Osteocyte (in vitro differentiated cells): ENCODE measurements around the gene ITFG2. TPM values are rescaled to one million over a fixed set of nuclear protein-coding genes. Genes with fewer than 3 reads are reported as not detected.

Source experiments
- DNase-seq: peaks from one replicate; pipeline ENCODE4 v3.0.0; 2021; ENCODE audit warnings: mixed read lengths; ENCODE audit not compliant: unreplicated experiment; ENCODE audit errors: extremely low spot score
- H3K27ac Mint-ChIP-seq: one replicate; pipeline ENCODE4 v1.8.0; 2021; ENCODE audit warnings: mild to moderate bottlenecking, mixed read lengths; ENCODE audit not compliant: unreplicated experiment
- H3K27me3 Mint-ChIP-seq: one replicate; pipeline ENCODE4 v1.8.0; 2021; ENCODE audit warnings: mixed read lengths; ENCODE audit not compliant: unreplicated experiment
- H3K36me3 Mint-ChIP-seq: one replicate; pipeline ENCODE4 v1.8.0; 2021; ENCODE audit warnings: mixed read lengths; ENCODE audit not compliant: unreplicated experiment
- H3K4me1 Mint-ChIP-seq: one replicate; pipeline ENCODE4 v1.8.0; 2021; ENCODE audit warnings: mixed read lengths; ENCODE audit not compliant: unreplicated experiment
- H3K4me3 Mint-ChIP-seq: one replicate; pipeline ENCODE4 v1.8.0; 2021; ENCODE audit warnings: mild to moderate bottlenecking, moderate library complexity, mixed read lengths; ENCODE audit not compliant: unreplicated experiment
- H3K9me3 Mint-ChIP-seq: one replicate; pipeline ENCODE4 v1.8.0; 2021; ENCODE audit warnings: mixed read lengths; ENCODE audit not compliant: unreplicated experiment
- total RNA-seq: library from RNA; stranded (reverse); gene quantifications from 2 replicates; pipeline ENCODE4 v1.2.1, GENCODE V29; 2021
- TF ChIP-seq, protein P1 (sequence below): fragments of 200-600 bp; sonication (generic); IDR thresholded peaks from 2 replicates; pipeline ENCODE4 v1.5.0; 2021; ENCODE audit warnings: antibody characterized with exemption, mild to moderate bottlenecking, moderate library complexity

ITFG2 gene
- total RNA-seq, 1 donor from 2014 or later, result 35.4 TPM

DNA sequence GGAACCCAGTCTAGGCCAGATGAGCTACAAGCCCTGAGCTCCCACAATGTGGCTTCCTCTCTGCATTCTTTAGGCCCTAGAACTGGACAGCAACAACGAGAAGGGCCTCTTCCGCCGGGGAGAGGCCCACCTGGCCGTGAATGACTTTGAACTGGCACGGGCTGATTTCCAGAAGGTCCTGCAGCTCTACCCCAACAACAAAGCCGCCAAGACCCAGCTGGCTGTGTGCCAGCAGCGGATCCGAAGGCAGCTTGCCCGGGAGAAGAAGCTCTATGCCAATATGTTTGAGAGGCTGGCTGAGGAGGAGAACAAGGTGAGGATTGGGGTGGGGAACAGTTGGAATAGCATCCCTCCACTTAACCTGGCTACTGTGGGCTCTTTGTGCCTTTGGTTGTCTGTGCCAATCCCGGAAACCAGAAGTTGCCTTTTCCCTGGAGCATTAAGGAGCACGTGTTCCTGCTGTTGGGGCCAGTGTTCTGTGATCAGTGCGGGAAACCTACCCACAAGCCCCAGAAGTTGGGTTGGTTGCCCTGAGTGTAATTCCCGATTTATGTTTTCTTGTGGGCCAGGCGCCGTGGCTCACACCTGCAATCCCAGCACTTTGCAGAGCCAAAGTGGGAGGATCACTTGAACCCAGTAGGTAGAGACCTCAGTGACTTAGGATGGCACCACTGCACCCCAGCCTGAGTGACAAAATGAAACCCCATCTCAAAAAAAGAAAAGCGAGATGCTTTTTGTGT is 11.3 kb upstream of the ITFG2 start:
- Mint-ChIP-seq H3K9me3 (no peaks in the 10 kb centered on the region), H3K36me3 (peaks cover 46% of the 10 kb centered on the region), H3K27me3 (no peaks in the 10 kb centered on the region), H3K4me3 (no peak overlapping the region), H3K4me1 (peaks cover 39% of the 10 kb centered on the region), H3K27ac (no peak overlapping the region)
- TF ChIP-seq, protein P1, sequence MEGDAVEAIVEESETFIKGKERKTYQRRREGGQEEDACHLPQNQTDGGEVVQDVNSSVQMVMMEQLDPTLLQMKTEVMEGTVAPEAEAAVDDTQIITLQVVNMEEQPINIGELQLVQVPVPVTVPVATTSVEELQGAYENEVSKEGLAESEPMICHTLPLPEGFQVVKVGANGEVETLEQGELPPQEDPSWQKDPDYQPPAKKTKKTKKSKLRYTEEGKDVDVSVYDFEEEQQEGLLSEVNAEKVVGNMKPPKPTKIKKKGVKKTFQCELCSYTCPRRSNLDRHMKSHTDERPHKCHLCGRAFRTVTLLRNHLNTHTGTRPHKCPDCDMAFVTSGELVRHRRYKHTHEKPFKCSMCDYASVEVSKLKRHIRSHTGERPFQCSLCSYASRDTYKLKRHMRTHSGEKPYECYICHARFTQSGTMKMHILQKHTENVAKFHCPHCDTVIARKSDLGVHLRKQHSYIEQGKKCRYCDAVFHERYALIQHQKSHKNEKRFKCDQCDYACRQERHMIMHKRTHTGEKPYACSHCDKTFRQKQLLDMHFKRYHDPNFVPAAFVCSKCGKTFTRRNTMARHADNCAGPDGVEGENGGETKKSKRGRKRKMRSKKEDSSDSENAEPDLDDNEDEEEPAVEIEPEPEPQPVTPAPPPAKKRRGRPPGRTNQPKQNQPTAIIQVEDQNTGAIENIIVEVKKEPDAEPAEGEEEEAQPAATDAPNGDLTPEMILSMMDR, result no peak
- DNase-seq, result no peak

DNA sequence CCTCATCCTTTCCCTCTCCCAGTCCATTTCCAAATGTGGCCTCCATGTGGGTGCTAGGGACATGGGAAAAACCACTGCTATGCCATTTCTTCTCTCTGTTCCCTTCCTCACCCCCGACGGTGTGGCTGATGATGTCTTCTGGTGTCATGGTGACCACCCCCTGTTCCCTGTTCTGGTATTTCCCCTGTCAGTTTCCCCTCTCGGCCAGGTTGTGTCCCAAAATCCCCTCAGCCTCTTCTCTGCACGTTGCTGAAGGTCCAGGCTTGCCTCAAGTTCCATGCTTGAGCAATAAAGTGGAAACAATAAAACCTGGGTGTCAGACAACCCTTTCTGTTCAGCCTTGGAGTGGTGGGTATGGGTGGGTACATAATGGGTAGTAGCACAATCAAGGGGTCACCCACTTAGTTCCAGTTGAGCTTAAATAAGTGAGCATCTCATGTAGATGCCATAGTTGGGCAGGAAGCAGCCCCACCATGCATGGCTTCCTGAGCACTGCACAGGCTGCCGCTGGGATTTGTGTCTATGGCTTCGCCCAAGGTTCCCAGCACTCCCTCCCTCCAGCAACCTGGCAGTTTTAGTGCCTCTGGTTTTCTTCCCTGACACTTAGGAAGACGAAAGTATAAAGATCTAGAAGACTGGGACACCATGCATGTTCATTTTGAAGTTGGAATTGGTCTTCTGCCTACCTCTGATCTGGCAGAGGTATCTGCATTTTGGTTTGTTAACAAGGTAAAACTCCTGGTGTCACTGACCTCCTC is 8.7 kb upstream of the ITFG2 start:
- H3K4me3 Mint-ChIP-seq, result no peak overlapping the region
- DNase-seq, result no peak
- peaks cover 37% of the 10 kb centered on the region for H3K36me3 Mint-ChIP-seq
- TF ChIP-seq, protein P1, result no peak
- H3K9me3 Mint-ChIP-seq, result no peaks in the 10 kb centered on the region
- peaks cover 30% of the 10 kb centered on the region for H3K4me1 Mint-ChIP-seq
- no peaks in the 10 kb centered on the region for H3K27me3 Mint-ChIP-seq
- peak overlapping the region; percentile 86 for H3K27ac Mint-ChIP-seq

DNA sequence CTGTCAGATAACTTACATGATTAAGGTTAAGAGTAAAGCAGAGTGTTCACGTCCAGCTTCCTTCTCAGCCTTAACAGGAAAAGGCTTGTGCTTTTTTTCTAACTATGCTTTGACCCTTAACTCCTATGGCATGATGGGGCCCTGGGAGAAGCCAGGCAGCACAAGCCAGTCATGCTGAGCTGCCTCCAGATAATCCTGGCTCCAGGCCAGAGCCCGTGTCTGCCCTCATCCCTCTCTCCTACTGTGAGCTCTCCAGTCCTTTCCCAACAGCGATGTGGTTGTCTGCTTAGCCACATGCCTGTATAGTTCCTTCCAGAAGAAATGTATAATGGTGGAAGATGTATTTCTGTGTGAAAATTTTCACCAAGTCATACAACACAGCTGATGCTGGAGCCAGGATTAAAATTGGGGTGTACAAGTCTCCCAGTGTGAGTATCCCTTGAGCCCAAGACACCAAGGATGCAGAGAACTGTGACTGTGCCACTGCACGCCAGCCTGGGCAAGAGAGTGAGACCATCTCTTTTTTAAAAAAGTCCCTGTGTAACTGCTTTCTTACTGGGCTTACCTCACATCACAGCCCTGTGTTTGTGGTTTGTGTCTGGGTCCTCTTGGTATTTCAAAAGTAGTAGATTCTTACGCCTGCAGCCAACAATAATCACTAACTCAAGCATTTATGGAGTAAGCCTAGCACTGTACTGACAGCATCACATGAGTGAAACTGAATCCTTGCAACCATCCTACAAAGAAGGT is 7.9 kb upstream of the ITFG2 start:
- DNase-seq, result peak; percentile 89
- Mint-ChIP-seq H3K4me3 (no peak overlapping the region), H3K36me3 (peaks cover 30% of the 10 kb centered on the region), H3K27me3 (no peaks in the 10 kb centered on the region), H3K9me3 (no peaks in the 10 kb centered on the region), H3K4me1 (peaks cover 30% of the 10 kb centered on the region), H3K27ac (peak overlapping the region; percentile 86)
- TF ChIP-seq, protein P1, result no peak

DNA sequence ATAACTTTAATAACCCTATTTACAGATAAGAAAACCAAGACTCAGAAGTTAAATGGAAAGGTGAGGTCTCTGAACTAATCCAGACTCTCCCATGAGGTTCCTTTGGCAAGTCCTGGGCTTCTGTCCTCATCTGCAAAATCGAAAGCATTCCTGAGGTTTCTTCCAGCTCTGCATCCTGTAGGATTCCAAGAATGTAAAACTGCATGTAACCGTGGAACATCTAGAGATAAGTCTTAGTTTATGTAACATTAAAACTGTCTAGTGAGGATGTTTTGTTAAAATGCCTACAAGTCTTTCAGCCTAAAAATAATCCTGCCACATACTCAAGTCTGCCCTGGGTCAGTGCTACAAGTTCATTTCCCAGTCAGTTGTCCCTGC is 7.3 kb upstream of the ITFG2 start:
- no peaks in the 10 kb centered on the region for H3K27me3 Mint-ChIP-seq
- TF ChIP-seq, protein P1, result no peak
- no peaks in the 10 kb centered on the region for H3K9me3 Mint-ChIP-seq
- H3K4me3 Mint-ChIP-seq, result no peak overlapping the region
- peaks cover 30% of the 10 kb centered on the region for H3K4me1 Mint-ChIP-seq
- H3K27ac Mint-ChIP-seq, result peak overlapping the region; percentile 86
- DNase-seq, result no peak
- peaks cover 24% of the 10 kb centered on the region for H3K36me3 Mint-ChIP-seq

DNA sequence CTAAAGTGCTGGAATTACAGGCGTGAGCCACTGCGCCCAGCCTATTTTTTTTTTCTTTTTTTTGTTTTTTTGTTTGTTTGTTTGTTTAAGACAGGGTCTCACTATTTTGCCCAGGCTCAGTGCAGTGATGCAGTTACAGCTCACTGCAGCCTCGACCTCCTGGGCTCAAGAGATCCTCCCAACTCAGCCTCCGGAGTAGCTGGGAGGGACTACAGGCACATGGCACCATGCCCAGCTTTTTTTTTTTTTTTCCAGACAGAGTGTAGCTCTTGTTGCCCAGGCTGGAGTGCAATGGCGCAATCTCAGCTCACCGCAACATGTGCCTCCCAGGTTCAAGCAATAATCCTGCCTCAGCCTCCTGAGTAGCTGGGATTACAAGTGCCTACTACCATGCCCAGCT is 5.8 kb upstream of the ITFG2 start:
- Mint-ChIP-seq H3K4me3 (no peak overlapping the region), H3K9me3 (no peaks in the 10 kb centered on the region), H3K27ac (no peak overlapping the region), H3K27me3 (no peaks in the 10 kb centered on the region), H3K4me1 (peaks cover 34% of the 10 kb centered on the region), H3K36me3 (peaks cover 13% of the 10 kb centered on the region)
- TF ChIP-seq, protein P1, result no peak
- DNase-seq, result no peak
